Activated CD4-positive, alpha-beta T cell treated with anti-CD3 and anti-CD28 coated beads for 24 hours (primary cell): ENCODE results near the gene JUP.
"Not testable (repeated sequence)": the region's sequence is repeated elsewhere in the genome, so short reads cannot be mapped to it uniquely, and the experiment has no call there.

ENCODE experiments used
- DNase-seq, 2 donors: peaks; one replicate each; pipeline ENCODE4 v3.0.0-alpha.2; 2020; ENCODE audit warnings: low read depth in 2 of 2

JUP gene

GRCh38 chr17:41781404-41782110 is 5.0 kb downstream of the JUP start:
- no peak for DNase-seq

- no peak for DNase-seq
Observed at GRCh38 chr17:41779954-41780353, 6.6 kb downstream of the JUP start.

- DNase-seq, result no peak
Observed at GRCh38 chr17:41777574-41778188, 8.8 kb downstream of the JUP start.

GRCh38 chr17:41777157-41777573 is 9.3 kb downstream of the JUP start:
- DNase-seq, result no peak

- not testable (repeated sequence) for DNase-seq
Observed at GRCh38 chr17:41776262-41776900, 10.1 kb downstream of the JUP start.

- DNase-seq, result no peak
Observed at GRCh38 chr17:41775394-41776226, 10.9 kb downstream of the JUP start.

GRCh38 chr17:41773731-41774193 is 12.7 kb downstream of the JUP start:
- no peak for DNase-seq

GRCh38 chr17:41773190-41773588 is 13.3 kb downstream of the JUP start:
- no peak for DNase-seq

- DNase-seq, result no peak
Observed at GRCh38 chr17:41772586-41773189, 13.8 kb downstream of the JUP start.

GRCh38 chr17:41772218-41772585 is 14.3 kb downstream of the JUP start:
- no peak for DNase-seq

- no peak for DNase-seq
Observed at GRCh38 chr17:41771389-41772206, 14.9 kb downstream of the JUP start.

GRCh38 chr17:41769985-41770384 is 16.5 kb downstream of the JUP start:
- DNase-seq, result no peak

GRCh38 chr17:41769346-41769862 is 17.1 kb downstream of the JUP start:
- no peak for DNase-seq

GRCh38 chr17:41768682-41769288 is 17.7 kb downstream of the JUP start:
- DNase-seq, result no peak

GRCh38 chr17:41767324-41768042 is 19.0 kb downstream of the JUP start:
- DNase-seq, result no peak

GRCh38 chr17:41766135-41766534 is 20.4 kb downstream of the JUP start:
- DNase-seq, result no peak

- DNase-seq, result no peak
Observed at GRCh38 chr17:41763327-41763726, 23.2 kb downstream of the JUP start.

GRCh38 chr17:41762841-41763240 is 23.7 kb downstream of the JUP start:
- no peak for DNase-seq

- no peak for DNase-seq
Observed at GRCh38 chr17:41762391-41762790, 24.1 kb downstream of the JUP start.

- no peak for DNase-seq
Observed at GRCh38 chr17:41760878-41761277, 25.6 kb downstream of the JUP start.
